Natural killer cell (primary cell): ENCODE results near the gene CA12. TPM values are rescaled to one million over a fixed set of nuclear protein-coding genes. Genes with fewer than 3 reads are reported as not detected.

Source experiments
- ATAC-seq, 3 donors: fragments of 150-1000 bp in 2 of 3; fragments of 200-7000 bp in 1 of 3; cut with Tn5 transposase; 1 replicate in 1 of 3; 2 replicates in 2 of 3; pipeline ENCODE4 v1.10.0; 2021; ENCODE audit warnings: mild to moderate bottlenecking in 2 of 3, moderate library complexity in 2 of 3
- DNase-seq, 2 donors: peaks; one replicate each; pipeline versions ENCODE4 v3.0.0 to v3.0.0-alpha.2; 2013 to 2021; ENCODE audit warnings: mixed read lengths in 1 of 2
- H3K27ac ChIP-seq: one replicate; pipeline ENCODE4 v1.5.1; 2013; ENCODE audit warnings: mild to moderate bottlenecking, low read length
- H3K27me3 ChIP-seq: one replicate; pipeline ENCODE4 v1.6.1; 2013; ENCODE audit warnings: low read length; ENCODE audit not compliant: control insufficient read depth, insufficient read depth
- H3K36me3 ChIP-seq: one replicate; pipeline ENCODE4 v1.6.1; 2013; ENCODE audit warnings: low read length; ENCODE audit not compliant: control insufficient read depth, insufficient read depth
- H3K4me1 ChIP-seq: one replicate; pipeline ENCODE4 v1.6.1; 2013; ENCODE audit warnings: low read length; ENCODE audit not compliant: control insufficient read depth, insufficient read depth
- H3K4me3 ChIP-seq: one replicate; pipeline ENCODE4 v1.5.1; 2013; ENCODE audit warnings: low read length
- H3K9me3 ChIP-seq: one replicate; pipeline ENCODE4 v1.6.1; 2013; ENCODE audit warnings: low read length; ENCODE audit not compliant: control insufficient read depth, insufficient read depth
- H3K27ac Mint-ChIP-seq, 2 donors: one replicate each; pipeline ENCODE4 v1.8.0; 2022; ENCODE audit warnings: mild to moderate bottlenecking in 2 of 2, mixed read lengths in 2 of 2, moderate library complexity in 1 of 2
- H3K27me3 Mint-ChIP-seq, 2 donors: one replicate each; pipeline ENCODE4 v1.8.0; 2022; ENCODE audit warnings: low read depth in 2 of 2, mixed read lengths in 2 of 2
- H3K36me3 Mint-ChIP-seq: one replicate; pipeline ENCODE4 v1.8.0; 2022; ENCODE audit warnings: mixed read lengths
- H3K4me1 Mint-ChIP-seq, 2 donors: one replicate each; pipeline ENCODE4 v1.8.0; 2022; ENCODE audit warnings: mixed read lengths in 2 of 2
- H3K4me3 Mint-ChIP-seq: one replicate; pipeline ENCODE4 v1.8.0; 2022; ENCODE audit warnings: mild to moderate bottlenecking, moderate library complexity, mixed read lengths
- H3K9me3 Mint-ChIP-seq, 2 donors: one replicate each; pipeline ENCODE4 v1.8.0; 2022; ENCODE audit warnings: mixed read lengths in 2 of 2
- WGBS: methylation state at CpG from one replicate; pipeline ENCODE4 v1.1.7; 2013; ENCODE audit warnings: missing lambda C conversion rate; ENCODE audit not compliant: insufficient coverage; 5-methylcytosine and 5-hydroxymethylcytosine counted together
- intact Hi-C: fragments of 100-400 bp; cut with micrococcal nuclease; formaldehyde crosslinking; loops from one replicate; pipeline ENCODE4 v1.14.2; 2022
- total RNA-seq, 4 donors: library from RNA; stranded (reverse); fragments of 120-200 nt in 1 of 4; gene quantifications; one replicate each; pipeline versions ENCODE4 v1.2.3 to v1.2.4, GENCODE V29; 2013 to 2022
- TF ChIP-seq, protein P1 (sequence below): fragments of 200-600 bp; IDR thresholded peaks from one replicate; pipeline ENCODE4 v1.8.0; 2022; ENCODE audit warnings: antibody characterized with exemption

CA12 gene
- total RNA-seq, 3 donors from 2014 or later (not counting 1 experiment from before 2014, with no cell fraction given), result not detected

DNA sequence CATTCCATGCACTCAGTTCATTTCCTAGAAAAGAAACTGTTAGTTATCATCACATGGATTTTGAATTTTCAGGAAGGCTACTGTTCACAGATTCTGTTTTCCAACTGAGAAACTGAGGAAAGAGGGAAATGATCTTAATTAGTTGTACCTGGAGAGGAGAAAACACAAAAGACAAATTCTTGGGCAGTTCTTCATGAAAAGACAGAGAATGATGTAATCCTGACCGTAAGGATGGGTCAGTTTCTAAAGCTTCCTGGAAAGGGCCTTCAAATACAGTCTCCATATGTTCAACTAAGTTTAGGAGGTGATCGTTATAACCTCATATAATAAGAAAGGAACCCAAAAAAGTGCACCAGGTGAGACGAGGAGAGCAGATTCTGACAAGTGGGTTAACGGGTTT, 44.6 kb downstream of the CA12 start:
- Histone ChIP-seq H3K9me3 (no peaks in the 10 kb centered on the region), H3K4me1 (no peaks in the 10 kb centered on the region), H3K36me3 (no peaks in the 10 kb centered on the region), H3K4me3 (no peak overlapping the region), H3K27ac (no peak overlapping the region), H3K27me3 (no peaks in the 10 kb centered on the region)
- Mint-ChIP-seq H3K9me3 (no peaks in the 10 kb centered on the region), H3K36me3 (no peaks in the 10 kb centered on the region), H3K4me1 (no peaks in the 10 kb centered on the region), H3K27ac (no peak overlapping the region), H3K4me3 (no peak overlapping the region), H3K27me3 (peaks cover 0 to 5% of the 10 kb centered on the region in 2 donors)
- 86% methylated on average over 3 of the region's 4 CpGs for WGBS
- intact Hi-C loops, result no loop called here
- TF ChIP-seq, protein P1, sequence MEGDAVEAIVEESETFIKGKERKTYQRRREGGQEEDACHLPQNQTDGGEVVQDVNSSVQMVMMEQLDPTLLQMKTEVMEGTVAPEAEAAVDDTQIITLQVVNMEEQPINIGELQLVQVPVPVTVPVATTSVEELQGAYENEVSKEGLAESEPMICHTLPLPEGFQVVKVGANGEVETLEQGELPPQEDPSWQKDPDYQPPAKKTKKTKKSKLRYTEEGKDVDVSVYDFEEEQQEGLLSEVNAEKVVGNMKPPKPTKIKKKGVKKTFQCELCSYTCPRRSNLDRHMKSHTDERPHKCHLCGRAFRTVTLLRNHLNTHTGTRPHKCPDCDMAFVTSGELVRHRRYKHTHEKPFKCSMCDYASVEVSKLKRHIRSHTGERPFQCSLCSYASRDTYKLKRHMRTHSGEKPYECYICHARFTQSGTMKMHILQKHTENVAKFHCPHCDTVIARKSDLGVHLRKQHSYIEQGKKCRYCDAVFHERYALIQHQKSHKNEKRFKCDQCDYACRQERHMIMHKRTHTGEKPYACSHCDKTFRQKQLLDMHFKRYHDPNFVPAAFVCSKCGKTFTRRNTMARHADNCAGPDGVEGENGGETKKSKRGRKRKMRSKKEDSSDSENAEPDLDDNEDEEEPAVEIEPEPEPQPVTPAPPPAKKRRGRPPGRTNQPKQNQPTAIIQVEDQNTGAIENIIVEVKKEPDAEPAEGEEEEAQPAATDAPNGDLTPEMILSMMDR, result no peak
- no peak for DNase-seq
- ATAC-seq, result no peak

DNA sequence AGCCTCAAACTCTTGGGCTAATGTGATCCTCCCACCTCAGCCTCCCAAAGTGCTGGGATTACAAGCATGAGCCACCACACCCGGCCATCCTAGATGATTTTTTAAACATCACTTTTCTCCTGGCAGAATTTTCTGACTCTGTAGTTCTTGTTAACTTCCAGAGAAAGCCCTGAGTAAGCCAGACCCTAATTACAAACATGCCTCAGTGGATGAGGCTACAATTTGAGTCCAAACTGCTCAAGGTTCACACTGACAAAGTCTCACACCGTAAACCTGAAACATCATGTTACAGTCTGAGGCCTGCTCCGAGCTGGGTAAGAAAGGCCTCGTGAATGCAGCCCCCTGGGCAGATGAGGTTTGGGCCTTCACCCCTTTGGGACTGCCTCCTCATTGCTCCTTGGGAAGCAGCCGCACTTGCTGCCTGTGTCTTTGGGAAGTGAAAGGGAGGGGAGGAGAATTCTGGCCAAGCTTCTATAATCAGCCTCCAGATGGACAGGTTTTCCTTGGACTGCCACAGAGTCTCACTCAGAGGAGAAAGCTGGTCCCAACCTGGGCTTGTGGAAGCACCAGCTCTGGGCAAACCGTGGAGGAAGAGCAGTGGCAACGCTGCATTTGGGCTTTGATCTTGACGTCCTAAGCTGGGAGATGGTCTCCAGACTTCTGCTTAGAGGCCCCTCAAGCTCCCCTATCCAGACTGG, 46.0 kb downstream of the CA12 start:
- Histone ChIP-seq H3K36me3 (no peaks in the 10 kb centered on the region), H3K4me1 (no peaks in the 10 kb centered on the region), H3K4me3 (no peak overlapping the region), H3K27me3 (no peaks in the 10 kb centered on the region), H3K9me3 (no peaks in the 10 kb centered on the region), H3K27ac (no peak overlapping the region)
- H3K4me1 Mint-ChIP-seq, result peaks cover 0 to 6% of the 10 kb centered on the region in 2 donors
- H3K27ac Mint-ChIP-seq, result no peak overlapping the region
- intact Hi-C loops, result no loop called here
- no peak for DNase-seq
- ATAC-seq, result no peak
- 89% methylated on average over 8 of the region's 8 CpGs for WGBS
- H3K27me3 Mint-ChIP-seq, result peaks cover 0 to 3% of the 10 kb centered on the region in 2 donors
- TF ChIP-seq, protein P1, result no peak
- no peaks in the 10 kb centered on the region for H3K9me3 Mint-ChIP-seq
- H3K36me3 Mint-ChIP-seq, result no peaks in the 10 kb centered on the region
- no peak overlapping the region for H3K4me3 Mint-ChIP-seq

DNA sequence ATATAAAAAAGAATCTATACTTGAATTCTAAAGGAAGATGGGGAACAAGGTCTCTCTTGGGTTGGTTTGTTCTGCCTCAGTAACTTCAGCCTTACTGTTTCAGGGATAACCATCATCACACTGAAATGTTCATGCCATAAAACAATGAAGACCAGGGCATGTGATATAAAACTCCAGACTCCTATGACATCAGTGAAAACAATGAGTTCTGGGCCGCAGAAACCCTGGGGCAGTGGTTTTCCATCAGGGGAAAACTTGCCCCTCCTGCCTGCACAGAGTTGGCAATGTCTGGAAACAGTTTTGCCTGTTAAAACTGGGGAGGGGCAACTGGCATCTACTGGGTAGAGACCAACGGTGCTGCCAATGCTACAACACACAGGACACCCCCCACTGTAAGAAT, 46.8 kb downstream of the CA12 start:
- intact Hi-C loops, result no loop called here
- Histone ChIP-seq H3K27me3 (no peaks in the 10 kb centered on the region), H3K9me3 (no peaks in the 10 kb centered on the region), H3K36me3 (no peaks in the 10 kb centered on the region), H3K27ac (no peak overlapping the region), H3K4me1 (no peaks in the 10 kb centered on the region), H3K4me3 (no peak overlapping the region)
- no peak overlapping the region for H3K27ac Mint-ChIP-seq
- DNase-seq, result no peak
- H3K4me3 Mint-ChIP-seq, result no peak overlapping the region
- 82% methylated on average over 1 of the region's 2 CpGs for WGBS
- H3K4me1 Mint-ChIP-seq, result peaks cover 0 to 6% of the 10 kb centered on the region in 2 donors
- no peaks in the 10 kb centered on the region for H3K9me3 Mint-ChIP-seq
- no peaks in the 10 kb centered on the region for H3K36me3 Mint-ChIP-seq
- no peak for ATAC-seq
- TF ChIP-seq, protein P1, result no peak
- peaks cover 0 to 3% of the 10 kb centered on the region in 2 donors for H3K27me3 Mint-ChIP-seq
